Astrocyte (in vitro differentiated cells and primary cell): Measurements from ENCODE around the gene UBE2U. TPM values are rescaled to one million over a fixed set of nuclear protein-coding genes. Genes with fewer than 3 reads are reported as not detected.
A peak's percentile ranks its signal among the peaks of the same experiment; 100 is the strongest.

Source experiments
- DNase-seq: peaks from one replicate; pipeline ENCODE4 v3.0.0-alpha.2; 2010; ENCODE audit warnings: low read depth
- FAIRE-seq: peaks from 2 replicates; lab custom pipeline; 2011; peaks lifted over from hg19 to GRCh38; lab: Jason Lieb, UNC
- H2AFZ ChIP-seq: 2 replicates; pipeline ENCODE4 v1.6.0; 2012; ENCODE audit warnings: low read depth, low read length, inconsistent platforms
- H3K27ac ChIP-seq: 2 replicates; pipeline ENCODE4 v1.5.1; 2011; ENCODE audit warnings: low read depth, low read length, inconsistent platforms
- H3K27me3 ChIP-seq: 2 replicates; pipeline ENCODE4 v1.6.0; 2011; ENCODE audit warnings: low read length, inconsistent platforms; ENCODE audit not compliant: insufficient read depth
- H3K36me3 ChIP-seq: 2 replicates; pipeline ENCODE4 v1.5.1; 2011; ENCODE audit warnings: low read length, inconsistent platforms; ENCODE audit not compliant: insufficient read depth
- H3K4me1 ChIP-seq: 2 replicates; pipeline ENCODE4 v1.5.1; 2011; ENCODE audit warnings: low read length, inconsistent platforms; ENCODE audit not compliant: insufficient read depth
- H3K4me2 ChIP-seq: 2 replicates; pipeline ENCODE4 v1.6.0; 2012; ENCODE audit warnings: low read length, inconsistent platforms
- H3K4me3 ChIP-seq: 2 replicates; pipeline ENCODE4 v1.5.1; 2011; ENCODE audit warnings: low read depth, mild to moderate bottlenecking, low read length, inconsistent platforms; ENCODE audit not compliant: insufficient read depth
- H3K79me2 ChIP-seq: 2 replicates; pipeline ENCODE4 v1.6.0; 2012; ENCODE audit warnings: mild to moderate bottlenecking, low read length, inconsistent platforms; ENCODE audit not compliant: insufficient read depth
- H3K9ac ChIP-seq: 2 replicates; pipeline ENCODE4 v1.6.0; 2012; ENCODE audit warnings: mild to moderate bottlenecking, low read length, inconsistent platforms
- H3K9me3 ChIP-seq: 2 replicates; pipeline ENCODE4 v1.5.1; 2012; ENCODE audit warnings: low read depth, mild to moderate bottlenecking, low read length, inconsistent platforms; ENCODE audit not compliant: insufficient read depth
- H4K20me1 ChIP-seq: 2 replicates; pipeline ENCODE4 v1.6.0; 2012; ENCODE audit warnings: low read length, inconsistent platforms; ENCODE audit not compliant: insufficient read depth
- H3K27ac Mint-ChIP-seq: one replicate; pipeline ENCODE4 v1.8.0; 2021; ENCODE audit warnings: mild to moderate bottlenecking, mixed read lengths; ENCODE audit not compliant: unreplicated experiment
- H3K27me3 Mint-ChIP-seq: one replicate; pipeline ENCODE4 v1.8.0; 2021; ENCODE audit warnings: low read depth, mixed read lengths; ENCODE audit not compliant: unreplicated experiment
- H3K36me3 Mint-ChIP-seq: one replicate; pipeline ENCODE4 v1.8.0; 2021; ENCODE audit warnings: low read depth, mixed read lengths; ENCODE audit not compliant: unreplicated experiment
- H3K4me1 Mint-ChIP-seq: one replicate; pipeline ENCODE4 v1.8.0; 2021; ENCODE audit warnings: low read depth, mixed read lengths; ENCODE audit not compliant: unreplicated experiment
- H3K4me3 Mint-ChIP-seq: one replicate; pipeline ENCODE4 v1.8.0; 2021; ENCODE audit warnings: mild to moderate bottlenecking, moderate library complexity, mixed read lengths; ENCODE audit not compliant: unreplicated experiment
- H3K9me3 Mint-ChIP-seq: one replicate; pipeline ENCODE4 v1.8.0; 2021; ENCODE audit warnings: mild to moderate bottlenecking, mixed read lengths; ENCODE audit not compliant: unreplicated experiment
- CTCF ChIP-seq: IDR thresholded peaks from 2 replicates; pipeline ENCODE4 v1.5.1; 2011; ENCODE audit warnings: low read depth, mild to moderate bottlenecking, inconsistent platforms, low read length, moderate library complexity; ENCODE audit not compliant: insufficient read depth
- EZH2 ChIP-seq: IDR thresholded peaks from 2 replicates; pipeline ENCODE4 v1.6.1; 2012; ENCODE audit warnings: mild to moderate bottlenecking, low read length, inconsistent platforms; ENCODE audit not compliant: insufficient read depth
- total RNA-seq: library from RNA; stranded (reverse); gene quantifications from 2 replicates; pipeline ENCODE4 v1.2.1, GENCODE V29; 2021

UBE2U gene
- total RNA-seq, 1 donor from 2014 or later = not detected

- Mint-ChIP-seq H3K4me3 (no peak overlapping the region), H3K27me3 (no peaks in the 10 kb centered on the region), H3K27ac (peak overlapping the region; percentile 17), H3K36me3 (peaks cover 2% of the 10 kb centered on the region), H3K9me3 (peaks cover 8% of the 10 kb centered on the region), H3K4me1 (peaks cover 13% of the 10 kb centered on the region)
- no peak overlapping the region for H3K4me2 ChIP-seq
- H3K4me1 ChIP-seq = no peaks in the 10 kb centered on the region
- no peaks in the 10 kb centered on the region for H3K9me3 ChIP-seq
- H3K9ac ChIP-seq = no peak overlapping the region
- no peaks in the 10 kb centered on the region for H3K36me3 ChIP-seq
- H3K27me3 ChIP-seq = no peaks in the 10 kb centered on the region
- no peak for TF ChIP-seq CTCF
- no peak for TF ChIP-seq EZH2
- H3K27ac ChIP-seq = no peak overlapping the region
- DNase-seq (no peak), FAIRE-seq (no peak)
- no peak overlapping the region for H2AFZ ChIP-seq
- H3K4me3 ChIP-seq = no peak overlapping the region
- H4K20me1 ChIP-seq = no peaks in the 10 kb centered on the region
- no peaks in the 10 kb centered on the region for H3K79me2 ChIP-seq
These were observed 8.4 kb upstream of the UBE2U start for GRCh38 chr1:64195081-64195395.

DNA sequence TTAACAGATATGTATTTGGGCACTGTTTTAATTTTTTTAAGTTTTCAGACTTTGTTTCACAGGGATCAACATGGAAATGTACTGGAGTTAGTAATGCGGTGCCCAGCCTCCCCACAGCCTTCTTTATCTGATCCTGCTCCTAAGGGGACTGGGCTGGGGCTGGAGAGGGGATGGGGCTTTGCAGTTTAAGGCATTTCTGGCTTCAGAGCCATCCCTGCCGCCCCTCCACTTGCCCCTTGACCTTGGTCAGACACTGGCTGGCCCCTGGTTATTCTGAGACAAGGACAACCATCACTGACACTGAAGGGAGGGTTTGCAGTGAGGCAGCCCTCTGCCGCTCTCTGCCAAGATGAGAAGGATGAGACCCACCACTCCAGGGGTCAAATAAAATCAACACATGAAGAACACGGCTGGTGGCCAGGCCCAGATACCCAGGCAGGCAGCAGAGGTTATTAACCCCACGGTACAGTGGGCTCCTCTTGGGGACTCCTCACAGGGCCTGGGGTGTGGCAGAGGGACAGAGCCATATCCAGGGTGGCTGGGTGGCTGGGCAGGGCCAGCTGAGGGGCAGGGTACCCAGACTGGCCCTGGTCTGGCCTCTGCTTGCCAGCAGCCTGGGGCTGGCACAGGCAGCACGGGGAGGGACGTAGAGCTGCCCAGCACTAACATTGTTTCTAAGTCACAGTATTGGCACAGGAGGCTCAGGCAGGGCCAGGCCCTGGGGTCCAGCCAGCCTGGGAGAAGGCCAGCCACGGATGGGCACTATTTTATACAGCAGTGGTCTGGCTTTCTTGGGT lies 7.2 kb upstream of the UBE2U start:
- Histone ChIP-seq H3K79me2 (no peaks in the 10 kb centered on the region), H3K4me3 (no peak overlapping the region), H3K9ac (no peak overlapping the region), H3K9me3 (no peaks in the 10 kb centered on the region), H3K27me3 (no peaks in the 10 kb centered on the region), H2AFZ (no peak overlapping the region), H3K4me2 (no peak overlapping the region), H4K20me1 (no peaks in the 10 kb centered on the region), H3K27ac (no peak overlapping the region), H3K36me3 (no peaks in the 10 kb centered on the region), H3K4me1 (no peaks in the 10 kb centered on the region)
- peaks cover 13% of the 10 kb centered on the region for H3K4me1 Mint-ChIP-seq
- no peaks in the 10 kb centered on the region for H3K27me3 Mint-ChIP-seq
- H3K27ac Mint-ChIP-seq = no peak overlapping the region
- no peak overlapping the region for H3K4me3 Mint-ChIP-seq
- DNase-seq (no peak), FAIRE-seq (no peak)
- peaks cover 9% of the 10 kb centered on the region for H3K9me3 Mint-ChIP-seq
- H3K36me3 Mint-ChIP-seq = peaks cover 2% of the 10 kb centered on the region
- no peak for TF ChIP-seq CTCF
- TF ChIP-seq EZH2 = no peak

- H3K27me3 ChIP-seq = no peaks in the 10 kb centered on the region
- H3K4me3 ChIP-seq = no peak overlapping the region
- no peak overlapping the region for H3K4me3 Mint-ChIP-seq
- H3K4me1 ChIP-seq = no peaks in the 10 kb centered on the region
- H3K27ac Mint-ChIP-seq = no peak overlapping the region
- H3K4me1 Mint-ChIP-seq = peaks cover 13% of the 10 kb centered on the region
- DNase-seq = no peak
- no peak overlapping the region for H3K27ac ChIP-seq
- H3K4me2 ChIP-seq = no peak overlapping the region
- peaks cover 5% of the 10 kb centered on the region for H3K9me3 Mint-ChIP-seq
- no peak overlapping the region for H3K9ac ChIP-seq
- no peak for FAIRE-seq
- no peaks in the 10 kb centered on the region for H3K9me3 ChIP-seq
- H2AFZ ChIP-seq = no peak overlapping the region
- peaks cover 2% of the 10 kb centered on the region for H3K36me3 Mint-ChIP-seq
- no peak for TF ChIP-seq EZH2
- TF ChIP-seq CTCF = no peak
- no peaks in the 10 kb centered on the region for H3K79me2 ChIP-seq
- H3K36me3 ChIP-seq = no peaks in the 10 kb centered on the region
- H3K27me3 Mint-ChIP-seq = no peaks in the 10 kb centered on the region
- no peaks in the 10 kb centered on the region for H4K20me1 ChIP-seq
These were observed 6.3 kb upstream of the UBE2U start for GRCh38 chr1:64197076-64197475.
